Measurements from ENCODE around the gene SIGLEC15. TPM values are rescaled to one million over a fixed set of nuclear protein-coding genes. Genes with fewer than 3 reads are reported as not detected.

SIGLEC15 gene
- total RNA-seq, 2 donors from 2014 or later, result 0.26 to 2.0 TPM

- Histone ChIP-seq H3K4me3 (no peak overlapping the region), H3K4me1 (peaks cover 8% of the 10 kb centered on the region), H3K9me3 (no peaks in the 10 kb centered on the region), H3K27me3 (no peaks in the 10 kb centered on the region), H3K36me3 (replicated peaks in 1 of 2; ENCODE audit: insufficient read depth in 1 of 2, low read depth in 2 of 2) (peaks cover 7 to 17% of the 10 kb centered on the region in 2 donors), H3K27ac (no peak overlapping the region)
- TF ChIP-seq POLR2A (IDR thresholded peaks at IDR 0.05) (no peak), CTCF (IDR thresholded peaks at IDR 0.05) (no peak)
- no peak for DNase-seq
- ATAC-seq, result no peak
- 93 to 98% methylated on average over 3 of the region's 3 CpGs for WGBS, 2 donors
- intact Hi-C loops (cut with DNase I), result loop anchor here (10.0 kb wide), 1 partner anchor 183 kb away; no protein-coding TSS in a partner anchor
Measured at GRCh38 chr18:45877403-45877802, 51.9 kb downstream of the SIGLEC15 start.

- DNase-seq, result peak; percentile 63 to 76 (median 64)
- H3K27ac ChIP-seq, result no peak overlapping the region
- peaks cover 8% of the 10 kb centered on the region for H3K4me1 ChIP-seq
- no peaks in the 10 kb centered on the region for H3K27me3 ChIP-seq
- peak; percentile 85 for ATAC-seq
- no peaks in the 10 kb centered on the region for H3K9me3 ChIP-seq
- TF ChIP-seq CTCF (IDR thresholded peaks at IDR 0.05), result peak; percentile 81 to 99 (median 91)
- TF ChIP-seq POLR2A (IDR thresholded peaks at IDR 0.05), result no peak
- no peak overlapping the region for H3K4me3 ChIP-seq
- WGBS, 2 donors, result 34 to 39% methylated on average over 17 of the region's 17 CpGs
- H3K36me3 ChIP-seq (replicated peaks in 1 of 2; ENCODE audit: insufficient read depth in 1 of 2, low read depth in 2 of 2), result peaks cover 7 to 24% of the 10 kb centered on the region in 2 donors
- intact Hi-C loops (cut with DNase I), result loop anchor here (10.0 kb wide), 1 partner anchor 185 kb away; no protein-coding TSS in a partner anchor
Measured at GRCh38 chr18:45879681-45880655, 54.5 kb downstream of the SIGLEC15 start.

GRCh38 chr18:45880876-45881558 lies 55.5 kb downstream of the SIGLEC15 start:
- no peak overlapping the region for H3K27ac ChIP-seq
- no peaks in the 10 kb centered on the region for H3K9me3 ChIP-seq
- whole genome bisulfite sequencing, 2 donors, result 80 to 87% methylated on average over 3 of the region's 3 CpGs
- DNase-seq (no peak), ATAC-seq (no peak)
- intact Hi-C loops (cut with DNase I), result no loop called here
- peaks cover 3 to 24% of the 10 kb centered on the region in 2 donors for H3K36me3 ChIP-seq (replicated peaks in 1 of 2; ENCODE audit: insufficient read depth in 1 of 2, low read depth in 2 of 2)
- H3K4me1 ChIP-seq, result peaks cover 8% of the 10 kb centered on the region
- TF ChIP-seq POLR2A (IDR thresholded peaks at IDR 0.05) (no peak), CTCF (IDR thresholded peaks at IDR 0.05) (no peak)
- H3K27me3 ChIP-seq, result no peaks in the 10 kb centered on the region
- H3K4me3 ChIP-seq, result no peak overlapping the region

GRCh38 chr18:45887585-45887984 lies 62.1 kb downstream of the SIGLEC15 start:
- Histone ChIP-seq H3K4me1 (no peaks in the 10 kb centered on the region), H3K27ac (no peak overlapping the region), H3K36me3 (replicated peaks in 1 of 2; ENCODE audit: insufficient read depth in 1 of 2, low read depth in 2 of 2) (peaks cover 0 to 11% of the 10 kb centered on the region in 2 donors), H3K4me3 (no peak overlapping the region), H3K27me3 (no peaks in the 10 kb centered on the region), H3K9me3 (no peaks in the 10 kb centered on the region)
- DNase-seq, result no peak
- TF ChIP-seq CTCF (IDR thresholded peaks at IDR 0.05) (no peak), POLR2A (IDR thresholded peaks at IDR 0.05) (no peak)
- intact Hi-C loops (cut with DNase I), result no loop called here
- 96 to 100% methylated on average over 5 of the region's 5 CpGs for WGBS, 2 donors
- no peak for ATAC-seq
